Hepatocyte (in vitro differentiated cells): Measurements from ENCODE around the gene C3orf70. TPM values are rescaled to one million over a fixed set of nuclear protein-coding genes. Genes with fewer than 3 reads are reported as not detected.

Experiments used
- DNase-seq: peaks from one replicate; pipeline ENCODE4 v3.0.0-alpha.2; 2016; ENCODE audit warnings: low spot score
- H2AFZ ChIP-seq: fragments of 200-600 bp; sonication (generic); 2 replicates; pipeline ENCODE4 v1.6.0; 2016; ENCODE audit warnings: antibody characterized with exemption, mild to moderate bottlenecking
- H3K27ac ChIP-seq: fragments of 200-600 bp; sonication (generic); 2 replicates; pipeline ENCODE4 v1.5.1; 2016; ENCODE audit warnings: mild to moderate bottlenecking
- H3K27me3 ChIP-seq: fragments of 200-600 bp; sonication (generic); 2 replicates; pipeline ENCODE4 v1.6.1; 2016
- H3K36me3 ChIP-seq: fragments of 200-600 bp; sonication (generic); replicated peaks from 2 replicates; pipeline ENCODE4 v1.5.1; 2016; ENCODE audit warnings: low read depth; ENCODE audit not compliant: insufficient read depth
- H3K4me1 ChIP-seq: fragments of 200-600 bp; sonication (generic); 2 replicates; pipeline ENCODE4 v1.5.1; 2016; ENCODE audit warnings: mild to moderate bottlenecking, moderate library complexity; ENCODE audit not compliant: insufficient read depth
- H3K4me2 ChIP-seq: fragments of 200-600 bp; sonication (generic); 2 replicates; pipeline ENCODE4 v1.6.0; 2016
- H3K4me3 ChIP-seq: fragments of 200-600 bp; sonication (generic); 2 replicates; pipeline ENCODE4 v1.5.1; 2016; ENCODE audit warnings: mild to moderate bottlenecking
- H3K79me2 ChIP-seq: fragments of 200-600 bp; sonication (generic); 2 replicates; pipeline ENCODE4 v1.6.0; 2017; ENCODE audit warnings: mild to moderate bottlenecking
- H3K9me2 ChIP-seq: fragments of 200-600 bp; sonication (generic); replicated peaks from 2 replicates; pipeline ENCODE4 v1.6.0; 2017; ENCODE audit warnings: mild to moderate bottlenecking; ENCODE audit not compliant: insufficient read depth
- H3K9me3 ChIP-seq: fragments of 200-600 bp; sonication (generic); 2 replicates; pipeline ENCODE4 v1.5.1; 2016; ENCODE audit warnings: low read depth, mild to moderate bottlenecking
- H4K20me1 ChIP-seq: fragments of 200-600 bp; sonication (generic); 2 replicates; pipeline ENCODE4 v1.6.0; 2016; ENCODE audit warnings: mild to moderate bottlenecking; ENCODE audit not compliant: insufficient read depth, poor library complexity, severe bottlenecking
- EZH2 ChIP-seq: fragments of 200-600 bp; sonication (generic); IDR thresholded peaks from 2 replicates; pipeline ENCODE4 v1.6.1; 2016; ENCODE audit warnings: antibody characterized with exemption, mild to moderate bottlenecking, borderline replicate concordance
- EZH2phosphoT487 ChIP-seq: fragments of 200-600 bp; sonication (generic); IDR thresholded peaks from one replicate; pipeline ENCODE4 v1.6.1; 2018; ENCODE audit warnings: antibody characterized with exemption, mild to moderate bottlenecking, low read depth, moderate library complexity; ENCODE audit not compliant: unreplicated experiment, severe bottlenecking
- WGBS: methylation state at CpG from one replicate; pipeline ENCODE4 v1.1.6; 2016; ENCODE audit warnings: low lambda C conversion rate; ENCODE audit errors: missing lambda C conversion rate; 5-methylcytosine and 5-hydroxymethylcytosine counted together
- polyA plus RNA-seq: library from polyadenylated mRNA; unstranded; fragments of >200 nt; fragmentation: Nextera tagmentation; extraction: Ambion mirVana; gene quantifications from 2 replicates; pipeline ENCODE4 v1.2.1, GENCODE V29; 2016
- total RNA-seq: library from RNA; depleted of rRNA; stranded (reverse); fragments of >200 nt; gene quantifications from 2 replicates; pipeline ENCODE4 v1.2.3, GENCODE V29; 2014
- TF ChIP-seq, protein P1 (sequence below): fragments of 200-600 bp; sonication (generic); IDR thresholded peaks from 2 replicates; pipeline ENCODE4 v1.5.1; 2016; ENCODE audit warnings: antibody characterized with exemption, mild to moderate bottlenecking; ENCODE audit not compliant: poor library complexity

C3orf70 gene
- total and polyA plus RNA-seq, 2 experiments from 2014 or later, result 1.1 to 6.0 TPM

DNA sequence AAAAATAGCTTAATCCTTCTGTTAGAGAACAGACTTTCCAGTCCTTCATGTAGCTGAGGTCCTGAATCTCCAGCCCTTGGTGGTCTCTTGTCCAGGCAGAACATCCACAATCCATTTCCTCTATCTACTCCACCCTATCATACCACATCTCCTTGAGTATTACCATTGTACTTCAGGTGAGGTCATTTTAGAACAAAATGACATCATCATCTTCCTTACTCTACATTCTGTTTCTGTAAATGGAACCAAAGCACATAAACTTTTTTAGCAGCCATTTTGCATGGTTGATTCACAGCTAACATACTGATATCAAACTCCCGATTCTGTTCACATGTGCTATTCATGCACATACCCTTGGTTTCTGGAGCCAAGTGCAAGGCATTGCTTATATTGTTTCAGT is 112.4 kb downstream of the C3orf70 start:
- Histone ChIP-seq H3K9me2 (no peaks in the 10 kb centered on the region), H3K36me3 (no peaks in the 10 kb centered on the region), H3K27ac (no peak overlapping the region), H3K9me3 (no peaks in the 10 kb centered on the region), H3K4me1 (no peaks in the 10 kb centered on the region), H3K27me3 (no peaks in the 10 kb centered on the region), H3K4me2 (no peak overlapping the region), H4K20me1 (no peaks in the 10 kb centered on the region), H3K4me3 (no peak overlapping the region), H2AFZ (no peak overlapping the region), H3K79me2 (no peaks in the 10 kb centered on the region)
- no peak for TF ChIP-seq EZH2
- TF ChIP-seq EZH2phosphoT487, result no peak
- TF ChIP-seq, protein P1, sequence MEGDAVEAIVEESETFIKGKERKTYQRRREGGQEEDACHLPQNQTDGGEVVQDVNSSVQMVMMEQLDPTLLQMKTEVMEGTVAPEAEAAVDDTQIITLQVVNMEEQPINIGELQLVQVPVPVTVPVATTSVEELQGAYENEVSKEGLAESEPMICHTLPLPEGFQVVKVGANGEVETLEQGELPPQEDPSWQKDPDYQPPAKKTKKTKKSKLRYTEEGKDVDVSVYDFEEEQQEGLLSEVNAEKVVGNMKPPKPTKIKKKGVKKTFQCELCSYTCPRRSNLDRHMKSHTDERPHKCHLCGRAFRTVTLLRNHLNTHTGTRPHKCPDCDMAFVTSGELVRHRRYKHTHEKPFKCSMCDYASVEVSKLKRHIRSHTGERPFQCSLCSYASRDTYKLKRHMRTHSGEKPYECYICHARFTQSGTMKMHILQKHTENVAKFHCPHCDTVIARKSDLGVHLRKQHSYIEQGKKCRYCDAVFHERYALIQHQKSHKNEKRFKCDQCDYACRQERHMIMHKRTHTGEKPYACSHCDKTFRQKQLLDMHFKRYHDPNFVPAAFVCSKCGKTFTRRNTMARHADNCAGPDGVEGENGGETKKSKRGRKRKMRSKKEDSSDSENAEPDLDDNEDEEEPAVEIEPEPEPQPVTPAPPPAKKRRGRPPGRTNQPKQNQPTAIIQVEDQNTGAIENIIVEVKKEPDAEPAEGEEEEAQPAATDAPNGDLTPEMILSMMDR, result no peak
- WGBS, result 100% methylated on average over 1 of the region's 1 CpG
- DNase-seq, result no peak

DNA sequence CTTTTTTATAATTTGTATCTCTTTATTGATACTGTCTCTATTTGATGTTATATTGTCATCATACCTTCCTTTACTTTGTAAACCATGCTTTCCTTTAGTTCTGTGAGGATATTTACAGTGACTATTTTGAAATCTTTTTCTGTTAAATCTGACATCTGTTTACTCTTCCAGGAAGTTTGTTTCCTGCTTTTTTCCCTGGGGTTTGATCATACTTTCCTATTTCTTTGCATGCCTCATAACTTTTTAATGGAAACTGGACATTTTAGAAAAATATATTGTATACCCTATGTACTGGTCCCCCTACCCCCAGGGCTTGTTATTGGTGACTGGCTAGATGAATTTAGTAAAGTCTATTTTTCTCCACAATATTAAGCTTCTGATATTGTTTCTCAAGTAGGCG is 115.1 kb downstream of the C3orf70 start:
- H3K4me1 ChIP-seq, result no peaks in the 10 kb centered on the region
- H3K9me2 ChIP-seq, result no peaks in the 10 kb centered on the region
- no peak overlapping the region for H2AFZ ChIP-seq
- no peaks in the 10 kb centered on the region for H3K36me3 ChIP-seq
- 100% methylated on average over 1 of the region's 1 CpG for WGBS
- DNase-seq, result no peak
- no peak overlapping the region for H3K27ac ChIP-seq
- no peaks in the 10 kb centered on the region for H3K9me3 ChIP-seq
- H3K4me2 ChIP-seq, result no peak overlapping the region
- no peaks in the 10 kb centered on the region for H3K79me2 ChIP-seq
- H4K20me1 ChIP-seq, result no peaks in the 10 kb centered on the region
- TF ChIP-seq EZH2phosphoT487 (no peak), EZH2 (no peak)
- TF ChIP-seq, protein P1, result no peak
- no peak overlapping the region for H3K4me3 ChIP-seq
- no peaks in the 10 kb centered on the region for H3K27me3 ChIP-seq

DNA sequence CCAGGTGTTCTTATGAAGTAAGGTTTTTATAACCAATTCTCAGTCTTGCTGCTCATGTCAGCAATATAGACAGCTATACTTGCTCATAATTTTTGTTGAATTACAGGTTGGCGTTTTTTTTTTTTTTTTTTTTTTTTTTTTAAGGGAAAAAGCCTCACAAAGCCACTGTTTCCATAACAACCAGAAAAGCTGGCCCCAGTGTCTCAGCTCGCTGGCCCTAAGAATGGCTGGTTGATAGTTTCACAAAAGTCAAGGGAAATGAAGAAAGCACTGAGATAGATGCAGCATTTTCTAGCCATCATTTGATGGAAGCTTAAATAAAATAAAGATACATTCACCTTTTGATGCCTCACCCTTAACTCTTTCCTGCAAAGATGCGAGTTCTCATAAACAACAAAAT is 121.9 kb downstream of the C3orf70 start:
- H3K27ac ChIP-seq, result no peak overlapping the region
- no peaks in the 10 kb centered on the region for H3K4me1 ChIP-seq
- H3K36me3 ChIP-seq, result no peaks in the 10 kb centered on the region
- no peaks in the 10 kb centered on the region for H4K20me1 ChIP-seq
- no peak for DNase-seq
- H3K27me3 ChIP-seq, result no peaks in the 10 kb centered on the region
- no peak overlapping the region for H3K4me2 ChIP-seq
- no peak overlapping the region for H3K4me3 ChIP-seq
- H3K9me3 ChIP-seq, result no peaks in the 10 kb centered on the region
- 98% methylated on average over 3 of the region's 3 CpGs for WGBS
- no peaks in the 10 kb centered on the region for H3K79me2 ChIP-seq
- TF ChIP-seq EZH2, result no peak
- no peak for TF ChIP-seq EZH2phosphoT487
- TF ChIP-seq, protein P1, result no peak
- H3K9me2 ChIP-seq, result no peaks in the 10 kb centered on the region
- no peak overlapping the region for H2AFZ ChIP-seq

DNA sequence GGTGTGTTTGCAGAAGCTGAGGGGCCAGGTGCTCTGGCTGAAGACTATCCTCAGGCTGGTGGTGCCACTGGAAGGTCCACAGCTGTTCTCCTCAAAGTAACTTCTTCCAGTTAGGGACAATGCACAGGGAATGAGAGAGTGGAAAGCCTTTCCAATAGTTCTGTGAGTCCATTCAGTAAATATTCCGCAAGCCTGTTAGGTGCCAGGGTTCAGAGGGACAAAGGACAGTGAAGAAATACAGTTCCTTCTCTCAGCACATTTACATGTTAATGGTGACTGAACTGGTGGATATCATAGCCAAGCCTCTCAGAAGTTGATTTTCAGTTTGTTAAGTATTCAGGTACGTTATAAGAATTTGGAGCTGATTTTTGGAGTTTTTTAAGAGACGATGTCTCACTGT is 122.5 kb downstream of the C3orf70 start:
- no peak for DNase-seq

More for the DNA sequence above, 122.5 kb downstream of the C3orf70 start:
- Histone ChIP-seq H3K4me2 (no peak overlapping the region), H3K36me3 (no peaks in the 10 kb centered on the region), H3K27ac (no peak overlapping the region), H3K4me1 (no peaks in the 10 kb centered on the region), H4K20me1 (no peaks in the 10 kb centered on the region), H3K79me2 (no peaks in the 10 kb centered on the region), H3K9me2 (no peaks in the 10 kb centered on the region), H3K27me3 (no peaks in the 10 kb centered on the region), H2AFZ (no peak overlapping the region), H3K4me3 (no peak overlapping the region), H3K9me3 (no peaks in the 10 kb centered on the region)
- WGBS, result 89% methylated on average over 3 of the region's 3 CpGs
- no peak for TF ChIP-seq EZH2phosphoT487
- no peak for TF ChIP-seq EZH2
- TF ChIP-seq, protein P1, result no peak
